Retina (tissue), 1 donor: ENCODE data around the gene PROK1.

Source experiments
- DNase-seq: peaks from one replicate; pipeline ENCODE4 v3.0.0-alpha.2; 2016

Gene PROK1

GRCh38 chr1:110466646-110467280, 15.8 kb downstream of the PROK1 start:
- no peak for DNase-seq

DNA sequence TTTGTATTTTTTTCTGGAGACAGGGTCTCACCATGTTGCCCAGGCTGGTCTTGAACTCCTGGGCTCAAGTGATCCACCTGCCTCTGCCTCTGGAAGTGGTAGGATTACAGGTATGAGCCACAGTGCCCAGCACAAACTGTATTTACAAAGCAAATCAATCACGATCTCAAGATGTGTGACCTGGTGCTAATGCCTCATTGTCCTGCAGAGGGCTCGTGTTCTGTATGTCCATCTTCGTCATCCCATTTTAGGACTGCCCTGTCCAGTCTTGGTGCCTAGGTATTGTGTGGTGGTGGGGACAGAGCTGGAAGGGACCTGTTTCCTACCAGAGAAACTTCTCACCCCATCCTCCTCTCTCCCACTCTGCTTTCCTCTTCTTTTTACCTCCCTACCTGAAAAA, 20.2 kb downstream of the PROK1 start:
- no peak for DNase-seq

GRCh38 chr1:110472546-110472945, 21.6 kb downstream of the PROK1 start:
- no peak for DNase-seq

GRCh38 chr1:110474444-110474843, 23.5 kb downstream of the PROK1 start:
- no peak for DNase-seq

- no peak for DNase-seq
These were observed 24.5 kb downstream of the PROK1 start for GRCh38 chr1:110475362-110476027.

- no peak for DNase-seq
These were observed 25.2 kb downstream of the PROK1 start for GRCh38 chr1:110476028-110476765.

DNA sequence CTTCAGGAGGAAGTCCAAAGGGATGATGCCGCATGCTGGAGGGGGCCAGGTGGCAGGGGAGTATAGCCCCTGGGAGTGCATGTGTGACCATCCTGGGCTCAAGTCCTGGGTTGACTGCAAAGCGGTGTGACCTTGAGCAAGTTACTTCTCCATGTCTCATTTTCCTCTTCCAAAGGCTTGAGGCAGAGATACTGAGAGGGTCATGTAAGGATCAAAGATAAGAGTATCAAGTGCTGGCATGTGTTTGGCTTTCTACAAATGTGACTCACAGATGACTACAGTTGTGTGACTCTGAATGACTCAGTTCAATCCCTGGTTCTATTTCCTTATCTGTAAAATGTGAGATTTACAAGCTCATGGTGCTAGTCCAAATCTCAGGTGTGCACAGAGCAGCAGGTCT, 26.1 kb downstream of the PROK1 start:
- no peak for DNase-seq

- no peak for DNase-seq
These were observed 26.6 kb downstream of the PROK1 start for GRCh38 chr1:110477445-110477957.

DNA sequence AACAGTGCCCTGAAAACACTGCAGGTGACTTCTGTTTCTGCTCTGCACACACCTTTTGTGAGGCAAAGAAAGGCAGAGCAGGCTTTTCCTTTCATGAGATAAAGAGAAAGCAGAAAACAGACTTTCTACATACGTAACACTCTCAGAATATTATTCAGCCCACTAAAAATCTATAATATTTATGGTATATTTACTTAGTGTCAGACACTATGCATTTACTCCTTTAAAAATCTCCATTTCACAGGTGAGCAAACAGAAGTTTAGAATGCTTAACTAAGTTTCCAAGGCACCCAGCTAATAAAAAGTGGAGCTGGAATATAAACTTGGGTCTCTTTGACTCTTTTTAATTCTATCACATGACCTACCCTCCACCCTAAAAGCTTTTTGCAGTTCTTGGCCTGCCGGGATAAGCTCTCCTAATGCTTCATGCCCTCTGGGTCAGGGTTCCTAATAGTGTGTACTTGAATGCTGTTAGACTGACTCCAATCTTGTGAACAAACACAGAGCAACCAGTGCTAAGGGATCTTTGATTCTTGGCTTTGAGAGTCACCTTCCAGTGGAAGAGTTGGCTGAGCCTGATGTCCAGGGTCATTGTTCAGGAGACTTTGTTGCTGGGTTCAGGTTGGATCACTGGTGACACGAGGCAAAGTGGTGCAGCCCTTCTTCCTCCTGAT, 27.2 kb downstream of the PROK1 start:
- no peak for DNase-seq

DNA sequence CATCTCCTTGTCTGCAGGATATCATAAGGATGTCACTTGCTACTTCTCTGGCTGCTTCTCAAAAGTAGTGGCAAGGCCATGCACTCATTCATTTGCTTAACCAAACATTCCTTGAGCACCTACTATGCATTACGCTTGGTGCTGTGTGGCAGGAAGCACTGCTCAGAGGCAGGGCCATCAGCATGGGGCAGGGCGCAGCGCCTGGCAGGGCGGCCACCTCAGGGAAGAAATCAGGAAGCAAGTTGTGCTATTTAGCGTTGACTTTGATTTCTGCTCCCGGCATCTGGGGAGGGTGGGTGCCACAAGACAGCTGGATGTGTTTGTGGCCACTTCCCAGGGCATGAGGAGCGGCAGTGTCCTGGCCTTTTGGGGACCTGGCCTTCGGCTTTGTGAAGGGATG, 27.9 kb downstream of the PROK1 start:
- DNase-seq, result no peak

DNA sequence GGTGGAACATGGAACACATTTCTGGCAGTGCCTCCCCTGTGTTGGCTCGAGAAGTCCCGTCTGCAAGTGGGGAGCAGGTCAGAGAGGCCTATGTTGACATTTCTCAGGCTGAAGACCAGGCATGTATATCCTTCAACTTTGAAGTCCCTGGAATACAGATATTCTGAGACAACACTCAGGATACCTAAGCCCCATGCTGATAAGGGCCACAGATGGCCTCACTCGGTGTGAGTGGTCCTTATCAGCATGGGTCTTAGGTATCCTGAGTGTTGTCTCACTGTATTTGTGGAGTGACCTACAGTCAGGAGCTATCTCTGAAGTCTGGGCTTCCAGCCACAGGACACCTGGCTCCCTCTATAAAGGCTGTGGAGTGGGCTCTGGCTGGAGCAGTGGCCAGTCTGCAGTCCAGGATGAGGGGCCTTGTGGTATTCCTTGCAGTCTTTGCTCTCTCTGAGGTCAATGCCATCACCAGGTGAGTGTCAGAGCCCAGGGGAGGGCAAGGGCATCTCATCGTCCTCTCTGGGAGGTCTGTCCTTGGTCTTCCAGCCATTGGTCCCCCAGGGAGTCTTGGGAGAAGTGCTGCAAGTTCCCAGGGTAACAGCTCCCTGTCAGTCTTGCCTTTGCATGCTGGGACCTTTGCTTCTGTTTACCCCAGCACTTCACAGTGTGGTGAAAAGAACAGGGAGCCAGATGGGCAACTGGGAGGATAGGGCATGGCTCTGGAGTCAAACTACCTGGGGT, 29.6 kb downstream of the PROK1 start:
- no peak for DNase-seq

- no peak for DNase-seq
These were observed 31.1 kb downstream of the PROK1 start for GRCh38 chr1:110481968-110482623.

- peak; percentile 62 for DNase-seq
These were observed 31.8 kb downstream of the PROK1 start for GRCh38 chr1:110482662-110483307.

DNA sequence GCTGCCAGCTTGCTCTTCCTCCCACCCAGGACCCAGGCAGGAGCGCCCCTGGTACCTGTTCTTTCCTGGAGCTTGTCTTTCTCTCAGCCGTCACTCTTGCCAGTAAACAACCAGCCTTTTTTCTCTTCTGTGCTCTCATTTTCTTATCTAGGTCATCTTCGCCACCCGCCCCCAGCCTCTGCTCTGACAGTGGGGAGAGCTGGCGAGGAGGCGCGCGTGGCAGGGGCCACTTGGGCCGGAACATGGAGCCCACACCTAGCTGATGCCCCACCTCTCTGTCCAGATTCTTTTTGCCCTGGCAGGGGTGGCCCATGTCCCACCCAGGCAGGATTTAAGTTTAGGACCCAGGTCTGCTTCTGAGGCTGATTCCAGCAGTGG, 32.3 kb downstream of the PROK1 start:
- DNase-seq, result no peak

- DNase-seq, result no peak
These were observed 33.9 kb downstream of the PROK1 start for GRCh38 chr1:110484801-110485200.

DNA sequence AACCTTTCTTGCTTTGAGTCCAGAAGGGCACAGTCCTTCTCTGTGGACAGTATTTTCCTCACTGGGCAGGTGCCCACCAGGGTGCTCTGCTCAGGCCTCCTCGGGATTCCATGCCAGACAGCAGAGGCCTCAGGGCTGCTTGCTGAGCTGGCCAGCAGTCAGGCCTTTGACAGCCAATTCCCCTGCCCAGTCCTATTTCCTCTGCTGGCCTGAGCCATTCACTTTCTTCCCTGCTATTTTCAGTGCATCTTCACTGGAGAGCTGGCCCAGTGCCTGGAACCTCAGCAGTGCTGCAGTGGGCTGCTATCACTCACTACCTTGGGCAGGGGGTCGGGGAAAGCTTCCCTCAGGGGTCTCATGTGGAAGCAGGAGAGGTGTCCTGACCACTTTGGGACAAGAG, 34.8 kb downstream of the PROK1 start:
- no peak for DNase-seq

DNA sequence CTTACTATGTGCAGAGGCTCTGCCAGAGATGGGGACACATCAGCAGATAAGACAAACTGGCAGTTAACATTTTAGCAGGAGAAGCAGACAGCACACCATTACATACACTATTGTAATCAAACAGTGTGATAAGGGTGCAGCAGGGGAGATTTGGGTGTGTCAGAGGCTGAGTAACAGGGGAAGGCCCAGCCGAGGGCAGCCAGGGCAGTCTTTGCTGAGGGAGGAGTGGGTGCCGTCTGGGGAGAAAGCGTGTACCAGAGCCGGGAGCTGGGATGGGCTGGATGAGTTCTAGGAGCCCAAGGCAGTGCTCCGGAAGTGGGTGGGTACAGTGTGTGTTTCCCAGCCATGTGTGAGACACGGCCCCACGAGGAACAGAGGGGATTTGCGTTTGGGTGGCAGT, 36.8 kb downstream of the PROK1 start:
- no peak for DNase-seq

DNA sequence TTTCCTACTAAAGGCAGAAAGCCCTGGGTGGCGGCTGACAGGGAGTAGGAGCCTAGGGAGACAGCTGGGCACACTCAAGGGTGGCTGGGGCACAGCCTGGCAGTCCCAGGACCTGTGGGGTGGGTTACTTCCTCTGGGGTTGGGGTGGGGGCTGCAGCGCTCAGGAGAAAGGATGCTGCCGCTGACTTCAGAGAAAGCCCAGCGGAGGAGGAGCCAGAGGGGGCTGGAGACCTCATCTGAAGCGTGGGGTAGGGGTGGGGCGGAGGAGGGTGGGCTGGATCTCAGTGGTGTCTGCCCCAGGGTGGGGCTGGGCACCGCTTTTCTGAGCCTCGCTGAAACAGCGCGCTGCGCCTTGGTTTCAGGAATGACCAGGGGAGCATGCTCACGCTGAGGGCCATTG, 37.2 kb downstream of the PROK1 start:
- DNase-seq, result no peak

- DNase-seq, result no peak
These were observed 37.9 kb downstream of the PROK1 start for GRCh38 chr1:110488867-110489266.

DNA sequence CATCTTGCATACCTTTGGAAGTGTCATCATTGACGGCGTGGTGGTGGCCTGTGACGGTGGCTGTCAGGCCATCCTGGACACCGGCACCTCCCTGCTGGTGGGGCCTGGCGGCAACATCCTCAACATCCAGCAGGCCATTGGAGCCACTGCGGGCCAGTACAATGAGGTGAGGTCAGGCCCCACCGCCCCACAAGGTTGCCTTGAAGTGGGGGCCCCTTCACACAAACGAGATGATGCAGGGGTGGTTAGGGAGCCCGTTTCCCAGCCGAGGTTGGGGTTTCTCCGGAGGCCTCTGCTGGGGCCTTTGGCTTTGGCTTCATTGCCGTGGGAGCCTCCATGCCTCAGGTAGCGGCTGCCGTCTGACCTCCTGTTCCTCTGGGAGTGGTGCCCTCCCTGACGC, 38.5 kb downstream of the PROK1 start:
- no peak for DNase-seq

GRCh38 chr1:110489973-110490542, 39.1 kb downstream of the PROK1 start:
- no peak for DNase-seq
